HepG2 (cell line): ENCODE data around the gene IGFN1. TPM values are rescaled to one million over a fixed set of nuclear protein-coding genes. Genes with fewer than 3 reads are reported as not detected.

ENCODE experiments used
- ATAC-seq: fragments of 200-7000 bp; cut with Tn5 transposase; 3 replicates; pipeline ENCODE4 v1.9.1; 2020; ENCODE audit warnings: mild to moderate bottlenecking, moderate library complexity
- BruUV-seq: library from RNA; stranded (reverse); fragments of 400-500 nt; replicated peaks from 2 replicates; lab custom pipeline; 2021; lab: Mats Ljungman, UMichigan
- CTCF ChIA-PET: fragments of 300-600 bp; formaldehyde crosslinking; extraction: SDS; loops from one replicate; lab custom pipeline; 2021; ENCODE audit warnings: low total read pairs, inconsistent platforms, low intra/inter-chr PET ratio; lab: Yijun Ruan, JAX
- POLR2A ChIA-PET: fragments of 350-600 bp; sonication (Branson Sonifier 250); formaldehyde crosslinking; loops from one replicate; lab custom pipeline; 2020; ENCODE audit warnings: antibody characterized with exemption, inconsistent platforms; lab: Yijun Ruan, JAX
- DNase-seq: peaks from one replicate; pipeline ENCODE4 v3.0.0-alpha.2; 2015; ENCODE audit warnings: low spot score
- FAIRE-seq: peaks from 3 replicates; lab custom pipeline; 2011; peaks lifted over from hg19 to GRCh38; lab: Jason Lieb, UNC
- H2AFZ ChIP-seq: one replicate; pipeline ENCODE4 v1.6.1; 2011; ENCODE audit warnings: low read length, inconsistent platforms
- H3K27ac ChIP-seq: fragments of 300-600 bp; 3 replicates; pipeline ENCODE4 v1.8.0; 2011; ENCODE audit warnings: mixed run types, mild to moderate bottlenecking, mixed read lengths, low read length, inconsistent platforms; ENCODE audit not compliant: insufficient read depth; ENCODE audit errors: extremely low read length
- H3K27me3 ChIP-seq, 2 experiments: fragments of 200-600 bp in 1 of 2; 2 replicates in 1 of 2; 3 replicates in 1 of 2; pipeline versions ENCODE4 v1.6.0 to v1.8.0; 2011; ENCODE audit warnings: low read length in 2 of 2, mild to moderate bottlenecking in 2 of 2, moderate library complexity in 2 of 2, inconsistent platforms in 1 of 2; ENCODE audit not compliant: insufficient read depth in 2 of 2, control insufficient read depth in 1 of 2
- H3K36me3 ChIP-seq, 2 experiments: fragments of 200-600 bp in 1 of 2; replicated peaks in 1 of 2; 2 replicates in 1 of 2; 3 replicates in 1 of 2; pipeline versions ENCODE4 v1.5.1 to v1.8.0; 2011; ENCODE audit warnings: low read length in 2 of 2, inconsistent platforms in 1 of 2; ENCODE audit not compliant: insufficient read depth in 2 of 2, control insufficient read depth in 1 of 2
- H3K4me1 ChIP-seq: 2 replicates; pipeline ENCODE4 v1.5.1; 2012; ENCODE audit warnings: low read length, inconsistent platforms; ENCODE audit not compliant: insufficient read depth
- H3K4me2 ChIP-seq: 2 replicates; pipeline ENCODE4 v1.6.0; 2011; ENCODE audit warnings: low read depth, low read length, inconsistent platforms
- H3K4me3 ChIP-seq, 3 experiments: fragments of 200-600 bp in 1 of 3; sonication (generic), shearing (Covaris generic) in 1 of 3; replicated peaks in 1 of 3; 2 replicates each; pipeline ENCODE4 v1.5.1; 2011 to 2016; ENCODE audit warnings: low read length in 3 of 3, inconsistent platforms in 2 of 3, low read depth in 2 of 3, mild to moderate bottlenecking in 2 of 3, control low read depth in 1 of 3, mixed read lengths in 1 of 3; ENCODE audit not compliant: insufficient read depth in 1 of 3
- H3K79me2 ChIP-seq: one replicate; pipeline ENCODE4 v1.6.1; 2011; ENCODE audit warnings: low read length, inconsistent platforms; ENCODE audit not compliant: insufficient read depth
- H3K9ac ChIP-seq: 2 replicates; pipeline ENCODE4 v1.6.0; 2011; ENCODE audit warnings: mild to moderate bottlenecking, low read depth, low read length, inconsistent platforms; ENCODE audit not compliant: insufficient read depth
- H3K9me3 ChIP-seq: 2 replicates; pipeline ENCODE4 v1.5.1; 2012; ENCODE audit warnings: mild to moderate bottlenecking, low read length
- H4K20me1 ChIP-seq: 2 replicates; pipeline ENCODE4 v1.6.0; 2011; ENCODE audit warnings: inconsistent platforms, mild to moderate bottlenecking, low read length, moderate library complexity; ENCODE audit not compliant: insufficient read depth
- AFF4 ChIP-seq: sonication (generic); formaldehyde crosslinking; IDR thresholded peaks from 2 replicates; pipeline ENCODE4 v1.4.0; 2020; ENCODE audit warnings: missing genetic modification reagents
- GABPB1 ChIP-seq: IDR thresholded peaks from 2 replicates; pipeline ENCODE4 v1.6.1; 2016; ENCODE audit warnings: mild to moderate bottlenecking, missing genetic modification reagents, moderate library complexity, missing compliant biosample characterization
- GATAD1 ChIP-seq: IDR thresholded peaks from 2 replicates; pipeline ENCODE4 v1.6.1; 2016; ENCODE audit warnings: missing genetic modification reagents, missing compliant biosample characterization
- HBP1 ChIP-seq: IDR thresholded peaks from 2 replicates; pipeline ENCODE4 v1.6.1; 2016; ENCODE audit warnings: low read depth, control low read depth
- HES4 ChIP-seq: sonication (generic); formaldehyde crosslinking; IDR thresholded peaks from 2 replicates; pipeline ENCODE4 v1.9.0; 2021; ENCODE audit warnings: mild to moderate bottlenecking, missing genetic modification reagents, borderline replicate concordance
- KLF11 ChIP-seq: IDR thresholded peaks from 2 replicates; pipeline ENCODE4 v1.6.1; 2016; ENCODE audit warnings: missing compliant biosample characterization
- KLF16 ChIP-seq, 2 experiments: sonication (generic) in 1 of 2; formaldehyde crosslinking in 1 of 2; IDR thresholded peaks; 2 replicates each; pipeline versions ENCODE4 v1.6.1 to v1.8.0; 2016 to 2023; ENCODE audit warnings: missing genetic modification reagents in 2 of 2, missing compliant biosample characterization in 1 of 2
- MTA3 ChIP-seq: sonication (generic); formaldehyde crosslinking; IDR thresholded peaks from 2 replicates; pipeline ENCODE4 v1.4.0; 2020; ENCODE audit warnings: missing genetic modification reagents
- RCOR2 ChIP-seq: IDR thresholded peaks from 2 replicates; pipeline ENCODE4 v1.6.1; 2016; ENCODE audit warnings: missing biosample characterization, missing genetic modification reagents
- RFX3 ChIP-seq: IDR thresholded peaks from 2 replicates; pipeline ENCODE4 v1.6.1; 2016; ENCODE audit warnings: missing biosample characterization, missing genetic modification reagents
- SMC3 ChIP-seq: IDR thresholded peaks from 2 replicates; pipeline ENCODE4 v1.6.1; 2011; ENCODE audit warnings: low read length, improper control_type of control experiment
- SOX13 ChIP-seq, 3 experiments: fragments of 450-650 bp in 1 of 3; sonication (generic) in 1 of 3; formaldehyde crosslinking in 1 of 3; IDR thresholded peaks in 2 of 3; conservative IDR thresholded peaks in 1 of 3; 2 replicates each; pipeline versions ENCODE4 v1.5.0 to v1.6.1; 2016 to 2020; ENCODE audit warnings: antibody characterized with exemption in 1 of 3, mild to moderate bottlenecking in 1 of 3, missing compliant biosample characterization in 1 of 3, missing genetic modification reagents in 1 of 3, moderate library complexity in 1 of 3
- ZNF121 ChIP-seq: sonication (generic); formaldehyde crosslinking; IDR thresholded peaks from 2 replicates; pipeline ENCODE4 v1.5.0; 2020; ENCODE audit warnings: mild to moderate bottlenecking, missing genetic modification reagents
- ZNF460 ChIP-seq: sonication (generic); formaldehyde crosslinking; IDR thresholded peaks from 2 replicates; pipeline ENCODE4 v1.5.1; 2020; ENCODE audit warnings: missing genetic modification reagents, mild to moderate bottlenecking, borderline replicate concordance
- ZSCAN31 ChIP-seq: sonication (generic); formaldehyde crosslinking; IDR thresholded peaks from 2 replicates; pipeline ENCODE4 v1.5.0; 2020; ENCODE audit warnings: low read depth, mild to moderate bottlenecking, missing genetic modification reagents
- WGBS: methylation state at CpG from one replicate; pipeline ENCODE4 v1.1.6; 2017; ENCODE audit warnings: low lambda C conversion rate; 5-methylcytosine and 5-hydroxymethylcytosine counted together
- in situ Hi-C: cut with HindIII; loops from 2 replicates; pipeline ENCODE4 v1.10.0; 2017; ENCODE audit warnings: low pct_unique_long_range_greater_than_20kb; ENCODE audit not compliant: extremely low pct_ligation_motif_present
- intact Hi-C: fragments of 100-400 bp; cut with micrococcal nuclease; formaldehyde crosslinking; loops from one replicate; pipeline ENCODE4 v1.10.0; 2022; ENCODE audit not compliant: unreplicated experiment
- polyA plus RNA-seq, 8 experiments: library from polyadenylated mRNA; depleted of rRNA in 3 of 8; stranded (reverse) in 7 of 8; unstranded in 1 of 8; fragments of >200 nt; fragmentation: Illumina TruSeq in 4 of 8; extraction: Trizol in 4 of 8; gene quantifications; 2 replicates each; pipeline versions ENCODE4 v1.2.1 to v1.2.3, GENCODE V29; 2011 to 2016; ENCODE audit warnings: low read depth in 4 of 8, missing spikeins in 1 of 8, mixed read lengths in 1 of 8; ENCODE audit not compliant: insufficient read depth in 1 of 8
- total RNA-seq, 5 experiments: library from RNA; depleted of rRNA; stranded (reverse); fragments of >200 nt; fragmentation: Illumina TruSeq; extraction: Trizol; gene quantifications; 2 replicates each; pipeline ENCODE4 v1.2.3, GENCODE V29; 2016; ENCODE audit warnings: low read depth in 1 of 5

IGFN1 gene
- total and polyA plus RNA-seq, 2 of the 13 experiments (the other 11 are each of a cell fraction or from before 2014, with no cell fraction given), result 0.04 to 0.05 TPM

GRCh38 chr1:201270616-201271390 is 80.2 kb downstream of the IGFN1 start:
- in situ Hi-C loops (no loop called here), intact Hi-C loops (no loop called here)
- ChIA-PET POLR2A (no interaction called here), CTCF (no interaction called here)
- H3K9ac ChIP-seq, result no peak overlapping the region
- WGBS, result 18% methylated on average over 5 of the region's 6 CpGs
- no peak overlapping the region for H3K4me3 ChIP-seq
- no peaks in the 10 kb centered on the region for H4K20me1 ChIP-seq
- no peaks in the 10 kb centered on the region for H3K36me3 ChIP-seq
- H3K4me2 ChIP-seq, result no peak overlapping the region
- H3K79me2 ChIP-seq, result no peaks in the 10 kb centered on the region
- H3K4me1 ChIP-seq, result no peaks in the 10 kb centered on the region
- no peak overlapping the region for H3K27ac ChIP-seq
- no peak overlapping the region for H2AFZ ChIP-seq
- no TSS peak for BruUV-seq
- FAIRE-seq, result no peak
- no peaks in the 10 kb centered on the region for H3K9me3 ChIP-seq
- ATAC-seq, result no peak
- no peak for DNase-seq
- peaks cover 3 to 47% of the 10 kb centered on the region in 2 experiments; a peak in 4 of 5 replicates for H3K27me3 ChIP-seq
- no peak for TF ChIP-seq AFF4 (CRISPR knock-in tag)
- no peak for TF ChIP-seq RFX3 (CRISPR knock-in tag)
- TF ChIP-seq ZNF121 (CRISPR knock-in tag), result no peak
- TF ChIP-seq KLF11 (CRISPR knock-in tag), result no peak
- TF ChIP-seq ZSCAN31 (CRISPR knock-in tag), result no peak
- TF ChIP-seq ZNF460 (CRISPR knock-in tag), result no peak
- no peak for TF ChIP-seq RCOR2
- TF ChIP-seq MTA3 (CRISPR knock-in tag), result no peak
- TF ChIP-seq HES4 (CRISPR knock-in tag), result no peak
- TF ChIP-seq SMC3, result no peak
- no peak for TF ChIP-seq SOX13 (IDR thresholded peaks at IDR 0.05)
- TF ChIP-seq SOX13 (CRISPR knock-in tag; conservative IDR thresholded peaks at IDR 0.05 in 1 of 2, IDR thresholded peaks at IDR 0.05 in 1 of 2), result no peak
- TF ChIP-seq GATAD1 (CRISPR knock-in tag), result no peak
- TF ChIP-seq HBP1 (CRISPR knock-in tag), result no peak
- TF ChIP-seq KLF16 (CRISPR knock-in tag; IDR thresholded peaks at IDR 0.05), result no peak
- no peak for TF ChIP-seq GABPB1 (CRISPR knock-in tag)
